ENCODE measurements around the gene SAC3D1. TPM values are rescaled to one million over a fixed set of nuclear protein-coding genes. Genes with fewer than 3 reads are reported as not detected.

SAC3D1 gene
- total and polyA plus RNA-seq, 7 donors: 8.4 to 19.2 (median 10.8) TPM

GRCh38 chr11:65067446-65067845 lies 26.4 kb downstream of the SAC3D1 start:
- no peak for DNase-seq
- no peaks in the 10 kb centered on the region for H3K4me1 ChIP-seq
- no peak overlapping the region for H3K4me3 ChIP-seq
- H3K27ac ChIP-seq: no peak overlapping the region
- no peaks in the 10 kb centered on the region for H3K27me3 ChIP-seq (ENCODE audit: insufficient read depth in 3 of 3, low read length in 2 of 3)
- H3K36me3 ChIP-seq (ENCODE audit: insufficient read depth in 1 of 2, low read depth in 1 of 2): no peaks in the 10 kb centered on the region
- TF ChIP-seq, protein P1, sequence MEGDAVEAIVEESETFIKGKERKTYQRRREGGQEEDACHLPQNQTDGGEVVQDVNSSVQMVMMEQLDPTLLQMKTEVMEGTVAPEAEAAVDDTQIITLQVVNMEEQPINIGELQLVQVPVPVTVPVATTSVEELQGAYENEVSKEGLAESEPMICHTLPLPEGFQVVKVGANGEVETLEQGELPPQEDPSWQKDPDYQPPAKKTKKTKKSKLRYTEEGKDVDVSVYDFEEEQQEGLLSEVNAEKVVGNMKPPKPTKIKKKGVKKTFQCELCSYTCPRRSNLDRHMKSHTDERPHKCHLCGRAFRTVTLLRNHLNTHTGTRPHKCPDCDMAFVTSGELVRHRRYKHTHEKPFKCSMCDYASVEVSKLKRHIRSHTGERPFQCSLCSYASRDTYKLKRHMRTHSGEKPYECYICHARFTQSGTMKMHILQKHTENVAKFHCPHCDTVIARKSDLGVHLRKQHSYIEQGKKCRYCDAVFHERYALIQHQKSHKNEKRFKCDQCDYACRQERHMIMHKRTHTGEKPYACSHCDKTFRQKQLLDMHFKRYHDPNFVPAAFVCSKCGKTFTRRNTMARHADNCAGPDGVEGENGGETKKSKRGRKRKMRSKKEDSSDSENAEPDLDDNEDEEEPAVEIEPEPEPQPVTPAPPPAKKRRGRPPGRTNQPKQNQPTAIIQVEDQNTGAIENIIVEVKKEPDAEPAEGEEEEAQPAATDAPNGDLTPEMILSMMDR (IDR thresholded peaks at IDR 0.05): no peak
- H3K9me3 ChIP-seq: no peaks in the 10 kb centered on the region
- intact Hi-C loops (cut with DNase I): no loop called here
- ATAC-seq: no peak
- 73 to 80% (median 74%) methylated on average over 10 of the region's 10 CpGs for WGBS, 3 donors

DNA sequence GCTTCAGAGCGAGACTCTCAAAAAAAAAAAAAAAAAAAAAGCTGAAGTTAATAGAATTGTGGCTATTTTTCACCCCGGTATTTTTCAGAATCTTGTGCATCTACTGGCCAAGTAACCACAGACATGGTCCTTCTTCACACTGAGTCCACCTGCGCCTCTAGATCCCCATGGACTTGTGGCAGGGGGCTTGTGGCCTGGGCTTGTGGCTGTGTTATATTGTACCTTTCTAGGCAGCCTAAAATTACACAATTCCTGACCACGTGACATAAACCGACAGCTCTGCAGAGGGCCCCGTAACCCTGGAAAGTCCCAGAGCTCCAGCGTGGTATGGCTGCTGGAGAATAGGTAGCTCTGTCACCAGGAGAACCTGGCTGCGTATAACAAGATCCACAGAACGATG lies 28.2 kb downstream of the SAC3D1 start:
- H3K27ac ChIP-seq: no peak overlapping the region
- intact Hi-C loops (cut with DNase I): no loop called here
- H3K27me3 ChIP-seq (ENCODE audit: insufficient read depth in 3 of 3, low read length in 2 of 3): no peaks in the 10 kb centered on the region
- no peak for ATAC-seq
- no peak overlapping the region for H3K4me3 ChIP-seq
- no peaks in the 10 kb centered on the region for H3K9me3 ChIP-seq
- H3K36me3 ChIP-seq (ENCODE audit: insufficient read depth in 1 of 2, low read depth in 1 of 2): no peaks in the 10 kb centered on the region
- no peaks in the 10 kb centered on the region for H3K4me1 ChIP-seq
- DNase-seq: no peak
- WGBS, 3 donors: 64 to 70% (median 69%) methylated on average over 9 of the region's 9 CpGs
- TF ChIP-seq, protein P1 (IDR thresholded peaks at IDR 0.05): no peak

- WGBS, 3 donors: 53 to 57% (median 55%) methylated on average over 4 of the region's 4 CpGs
- no peak for DNase-seq
- intact Hi-C loops (cut with DNase I): no loop called here
- no peak for ATAC-seq
- Histone ChIP-seq H3K27ac (no peak overlapping the region), H3K4me3 (no peak overlapping the region), H3K36me3 (ENCODE audit: insufficient read depth in 1 of 2, low read depth in 1 of 2) (no peaks in the 10 kb centered on the region), H3K27me3 (ENCODE audit: insufficient read depth in 3 of 3, low read length in 2 of 3) (no peaks in the 10 kb centered on the region), H3K4me1 (no peaks in the 10 kb centered on the region), H3K9me3 (no peaks in the 10 kb centered on the region)
- TF ChIP-seq, protein P1 (IDR thresholded peaks at IDR 0.05): no peak
Observed at GRCh38 chr11:65071907-65072630, 31.1 kb downstream of the SAC3D1 start.

DNA sequence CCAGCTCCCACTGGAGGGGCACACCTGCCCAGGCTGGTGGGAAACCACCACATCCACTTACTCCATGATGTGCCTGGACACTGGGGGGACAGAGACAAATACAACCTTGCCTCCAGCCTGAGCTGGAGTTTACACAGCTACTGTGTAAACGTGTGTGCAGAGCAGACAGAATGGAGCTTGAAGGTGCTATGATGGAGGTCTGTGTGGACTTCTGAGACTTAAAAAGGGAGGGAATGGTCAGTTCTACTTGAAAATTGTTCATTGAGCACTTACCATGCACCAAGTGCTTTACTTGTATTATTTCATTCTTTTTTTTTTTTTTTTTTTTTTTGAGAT lies 31.6 kb downstream of the SAC3D1 start:
- intact Hi-C loops (cut with DNase I): no loop called here
- TF ChIP-seq, protein P1 (IDR thresholded peaks at IDR 0.05): no peak
- no peak for ATAC-seq
- Histone ChIP-seq H3K36me3 (ENCODE audit: insufficient read depth in 1 of 2, low read depth in 1 of 2) (no peaks in the 10 kb centered on the region), H3K4me1 (no peaks in the 10 kb centered on the region), H3K9me3 (no peaks in the 10 kb centered on the region), H3K27me3 (ENCODE audit: insufficient read depth in 3 of 3, low read length in 2 of 3) (no peaks in the 10 kb centered on the region), H3K27ac (no peak overlapping the region), H3K4me3 (no peak overlapping the region)
- no peak for DNase-seq
- WGBS, 3 donors: 54 to 74% (median 63%) methylated on average over 1 of the region's 1 CpG

GRCh38 chr11:65077451-65077850 lies 36.4 kb downstream of the SAC3D1 start:
- DNase-seq (no peak), ATAC-seq (no peak)
- TF ChIP-seq, protein P1 (IDR thresholded peaks at IDR 0.05): no peak
- H3K27me3 ChIP-seq (ENCODE audit: insufficient read depth in 3 of 3, low read length in 2 of 3): no peaks in the 10 kb centered on the region
- no peaks in the 10 kb centered on the region for H3K36me3 ChIP-seq (ENCODE audit: insufficient read depth in 1 of 2, low read depth in 1 of 2)
- 67 to 74% (median 73%) methylated on average over 4 of the region's 4 CpGs for WGBS, 3 donors
- no peaks in the 10 kb centered on the region for H3K4me1 ChIP-seq
- H3K9me3 ChIP-seq: no peaks in the 10 kb centered on the region
- H3K4me3 ChIP-seq: no peak overlapping the region
- H3K27ac ChIP-seq: no peak overlapping the region
- intact Hi-C loops (cut with DNase I): loop anchor here in 1 of 2 donors (5.0 kb wide), 1 partner anchor 55 kb away; no protein-coding TSS in a partner anchor
